ENCODE measurements around the gene TOMM34.

DNA sequence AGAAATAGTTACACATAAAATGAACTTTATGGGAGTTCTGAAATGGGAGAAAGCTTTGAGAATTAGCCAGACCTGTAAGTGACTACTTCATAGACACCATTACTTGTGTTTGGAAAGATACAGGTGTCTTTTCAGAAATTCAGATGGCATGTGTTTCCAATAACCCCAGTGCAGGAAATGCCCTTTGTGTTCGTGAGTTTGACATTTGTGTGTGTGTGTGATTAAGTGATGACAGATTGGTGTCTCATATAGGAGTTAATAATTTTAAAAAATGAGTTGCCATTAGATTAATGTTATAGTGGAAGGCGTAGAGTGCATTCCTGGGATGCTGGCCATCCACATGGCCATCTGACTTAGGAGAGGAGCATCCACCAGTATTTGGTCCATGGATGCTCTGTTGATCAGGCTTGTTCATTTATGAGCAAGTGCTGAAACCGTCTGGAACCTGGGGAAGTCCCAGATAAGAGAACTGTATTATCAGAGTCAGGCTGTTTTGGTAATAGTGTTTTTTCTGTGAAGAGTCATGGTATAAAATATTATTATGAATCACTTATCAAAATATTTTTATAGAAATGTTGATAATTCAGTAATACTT, 9.2 kb upstream of the TOMM34 start:
- TF ChIP-seq CTCF (IDR thresholded peaks at IDR 0.05) (no peak), POLR2AphosphoS5 (IDR thresholded peaks at IDR 0.05; ENCODE audit: insufficient read depth in 1 of 2, low read depth in 1 of 2) (no peak), POLR2A (IDR thresholded peaks at IDR 0.05) (no peak)
